DLD1 (cell line): ENCODE data around the gene RPA3.

Experiments
- in situ Hi-C: cut with HindIII; loops from 2 replicates; pipeline ENCODE4 v1.10.0; 2017; ENCODE audit warnings: low sequenced_read_pairs

RPA3 gene

GRCh38 chr7:7654964-7655715 lies 63.3 kb downstream of the RPA3 start:
- in situ Hi-C loops: no loop called here

GRCh38 chr7:7653593-7654187 lies 64.7 kb downstream of the RPA3 start:
- in situ Hi-C loops: no loop called here

- in situ Hi-C loops: no loop called here
Observed at GRCh38 chr7:7652798-7653540, 65.4 kb downstream of the RPA3 start.

- in situ Hi-C loops: no loop called here
Observed at GRCh38 chr7:7651479-7651878, 66.9 kb downstream of the RPA3 start.

GRCh38 chr7:7650682-7651206 lies 67.7 kb downstream of the RPA3 start:
- in situ Hi-C loops: no loop called here

- in situ Hi-C loops: no loop called here
Observed at GRCh38 chr7:7647495-7648036, 70.8 kb downstream of the RPA3 start.

- in situ Hi-C loops: no loop called here
Observed at GRCh38 chr7:7642081-7642480, 76.3 kb downstream of the RPA3 start.

- in situ Hi-C loops: no loop called here
Observed at GRCh38 chr7:7641129-7641663, 77.2 kb downstream of the RPA3 start.

GRCh38 chr7:7640221-7641128 lies 77.9 kb downstream of the RPA3 start, which contains the start of gene UMAD1:
TSS of gene UMAD1 (plus strand) at chr7:7640752. CDS start at chr7:7673372, 32,620 bp downstream.
- in situ Hi-C loops: no loop called here

GRCh38 chr7:7639847-7640220 lies 78.6 kb downstream of the RPA3 start:
- in situ Hi-C loops: no loop called here

- in situ Hi-C loops: no loop called here
Observed at GRCh38 chr7:7639421-7639820, 79.0 kb downstream of the RPA3 start.

GRCh38 chr7:7630626-7631329 lies 87.6 kb downstream of the RPA3 start:
- in situ Hi-C loops: no loop called here

- in situ Hi-C loops: no loop called here
Observed at GRCh38 chr7:7628476-7628875, 89.9 kb downstream of the RPA3 start.

GRCh38 chr7:7620644-7621210 lies 97.7 kb downstream of the RPA3 start:
- in situ Hi-C loops: no loop called here

- in situ Hi-C loops: no loop called here
Observed at GRCh38 chr7:7620236-7620635, 98.2 kb downstream of the RPA3 start.

- in situ Hi-C loops: no loop called here
Observed at GRCh38 chr7:7618410-7618809, 100.0 kb downstream of the RPA3 start.

GRCh38 chr7:7617550-7617949 lies 100.9 kb downstream of the RPA3 start:
- in situ Hi-C loops: no loop called here

- in situ Hi-C loops: no loop called here
Observed at GRCh38 chr7:7614018-7614741, 104.2 kb downstream of the RPA3 start.
